Astrocyte of the cerebellum (primary cell): ENCODE data around the gene MCTP2.

Experiments used
- DNase-seq: peaks from one replicate; pipeline ENCODE4 v3.0.0-alpha.2; 2011; ENCODE audit warnings: low read depth
- H3K4me3 ChIP-seq: 2 replicates; pipeline ENCODE4 v1.5.1; 2011; ENCODE audit warnings: mild to moderate bottlenecking, low read depth, low read length, moderate library complexity
- CTCF ChIP-seq: IDR thresholded peaks from 2 replicates; pipeline ENCODE4 v1.5.1; 2012; ENCODE audit warnings: low read length, low read depth, moderate library complexity, mild to moderate bottlenecking; ENCODE audit errors: missing control alignments
- in situ Hi-C: cut with HindIII; loops from 2 replicates; pipeline ENCODE4 v1.10.0; 2017; ENCODE audit warnings: low sequenced_read_pairs

Gene MCTP2

DNA sequence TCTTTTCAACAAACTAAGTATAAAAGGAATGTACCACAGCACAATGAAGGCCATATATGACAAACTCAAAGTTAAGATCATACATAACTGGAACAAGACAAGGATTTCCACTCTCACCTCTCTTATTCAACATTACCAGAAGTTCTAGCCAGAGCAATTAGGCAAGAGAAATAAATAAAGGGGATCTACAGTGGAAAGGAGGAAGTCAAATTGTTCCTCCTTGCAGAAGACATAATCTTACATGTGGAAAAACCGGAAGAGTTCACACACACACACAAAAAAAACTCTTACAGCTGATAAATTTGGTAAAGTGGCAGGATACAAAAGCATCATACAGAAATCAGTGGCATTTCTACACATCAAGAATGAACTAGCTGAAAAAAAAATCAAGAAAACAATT, 277.9 kb downstream of the MCTP2 start:
- no peak for TF ChIP-seq CTCF
- no peak for DNase-seq
- in situ Hi-C loops = no loop called here
- no peak overlapping the region for H3K4me3 ChIP-seq

GRCh38 chr15:94522125-94522524, 290.8 kb downstream of the MCTP2 start:
- no peak overlapping the region for H3K4me3 ChIP-seq
- no peak for DNase-seq
- TF ChIP-seq CTCF = no peak
- in situ Hi-C loops = no loop called here

GRCh38 chr15:94523873-94524272, 292.5 kb downstream of the MCTP2 start:
- no peak for TF ChIP-seq CTCF
- DNase-seq = no peak
- in situ Hi-C loops = no loop called here
- H3K4me3 ChIP-seq = no peak overlapping the region

GRCh38 chr15:94524565-94524964, 293.2 kb downstream of the MCTP2 start:
- DNase-seq = no peak
- TF ChIP-seq CTCF = no peak
- in situ Hi-C loops = no loop called here
- H3K4me3 ChIP-seq = no peak overlapping the region

DNA sequence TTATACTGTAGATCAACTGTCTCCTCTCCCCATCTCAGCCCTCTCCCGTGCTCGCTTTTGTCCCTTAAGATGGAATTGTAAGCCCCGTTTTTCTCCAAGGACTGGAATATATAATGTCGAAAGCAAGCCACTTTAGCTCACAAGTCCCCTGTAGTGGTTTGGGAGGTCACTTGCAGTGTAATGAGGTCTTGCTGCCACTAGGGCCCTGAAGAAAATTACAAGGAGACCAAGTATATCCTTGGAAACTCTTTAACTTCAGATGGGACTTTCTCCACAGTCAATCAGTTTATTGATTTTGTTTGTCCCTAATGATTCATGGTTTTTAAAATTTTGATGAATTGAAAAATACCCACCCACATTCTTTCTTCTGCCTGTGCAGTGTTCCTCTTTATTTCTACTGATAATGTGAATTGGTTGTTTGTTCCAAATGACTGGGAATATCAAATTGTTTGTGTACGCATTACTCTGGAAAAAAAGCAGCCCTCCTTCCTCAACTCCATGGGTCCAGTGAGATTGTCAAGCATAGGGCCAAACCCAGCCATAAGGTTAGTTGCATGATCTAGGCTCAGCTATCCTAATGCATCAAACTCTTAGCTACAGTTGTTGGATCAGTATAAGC, 294.8 kb downstream of the MCTP2 start:
- DNase-seq = no peak
- in situ Hi-C loops = no loop called here
- TF ChIP-seq CTCF = peak; percentile 20
- no peak overlapping the region for H3K4me3 ChIP-seq

GRCh38 chr15:94532226-94532625, 300.9 kb downstream of the MCTP2 start:
- in situ Hi-C loops = no loop called here
- no peak for DNase-seq
- no peak for TF ChIP-seq CTCF
- no peak overlapping the region for H3K4me3 ChIP-seq
